Stimulated activated CD8-positive, alpha-beta memory T cell treated with anti-CD3 and anti-CD28 coated beads, Interleukin-12 subunit alpha, Interleukin-12 subunit beta, amount 100 ng/mL, for 24 hours (primary cell): ENCODE results near the gene PRKAR1B.
"Not testable (repeated sequence)": the region's sequence is repeated elsewhere in the genome, so short reads cannot be mapped to it uniquely, and the experiment has no call there.

Experiments used
- DNase-seq: peaks from one replicate; pipeline ENCODE4 v3.0.0-alpha.2; 2020; ENCODE audit errors: extremely low read depth

PRKAR1B gene

GRCh38 chr7:621572-622285 lies 105.4 kb downstream of the PRKAR1B start:
- DNase-seq, result no peak

GRCh38 chr7:620885-621284 lies 106.2 kb downstream of the PRKAR1B start:
- no peak for DNase-seq

GRCh38 chr7:620056-620455 lies 107.0 kb downstream of the PRKAR1B start:
- DNase-seq, result no peak

GRCh38 chr7:619368-619840 lies 107.7 kb downstream of the PRKAR1B start:
- DNase-seq, result no peak

- DNase-seq, result no peak
Observed at GRCh38 chr7:618539-619367, 108.3 kb downstream of the PRKAR1B start.

- no peak for DNase-seq
Observed at GRCh38 chr7:617614-618538, 109.2 kb downstream of the PRKAR1B start.

GRCh38 chr7:613442-614140 lies 113.5 kb downstream of the PRKAR1B start:
- no peak for DNase-seq

- not testable (repeated sequence) for DNase-seq
Observed at GRCh38 chr7:611837-612236, 115.2 kb downstream of the PRKAR1B start.

- no peak for DNase-seq
Observed at GRCh38 chr7:611281-611810, 115.7 kb downstream of the PRKAR1B start.

GRCh38 chr7:610531-611280 lies 116.4 kb downstream of the PRKAR1B start:
- DNase-seq, result no peak

GRCh38 chr7:610141-610530 lies 116.9 kb downstream of the PRKAR1B start:
- DNase-seq, result no peak

- DNase-seq, result no peak
Observed at GRCh38 chr7:609365-609764, 117.7 kb downstream of the PRKAR1B start.

- no peak for DNase-seq
Observed at GRCh38 chr7:608954-609353, 118.1 kb downstream of the PRKAR1B start.

GRCh38 chr7:608361-608760 lies 118.7 kb downstream of the PRKAR1B start:
- DNase-seq, result no peak

GRCh38 chr7:607938-608337 lies 119.1 kb downstream of the PRKAR1B start:
- no peak for DNase-seq

GRCh38 chr7:605661-606450 lies 121.2 kb downstream of the PRKAR1B start:
- DNase-seq, result no peak

- no peak for DNase-seq
Observed at GRCh38 chr7:604884-605531, 122.1 kb downstream of the PRKAR1B start.

GRCh38 chr7:604001-604883 lies 122.8 kb downstream of the PRKAR1B start:
- peak; percentile 92 for DNase-seq
